ENCODE results near the gene RASAL2. TPM values are rescaled to one million over a fixed set of nuclear protein-coding genes. Genes with fewer than 3 reads are reported as not detected.

RASAL2 gene
- total and polyA plus RNA-seq, 2 of the 4 experiments (the other 2 are of a cell fraction): 13.1 to 20.6 TPM

- ChIA-PET POLR2A (ENCODE audit: unreplicated experiment) (no interaction called here), CTCF (interaction anchor here (0.7 kb wide), 1 partner anchor 44 kb away, joined by 3 read pairs; no protein-coding TSS in a partner anchor)
- no TSS peak for BruUV-seq (replicated peaks)
- ATAC-seq (ENCODE audit: low read depth) (no peak), DNase-seq (no peak)
- H2BK15ac ChIP-seq (ENCODE audit: low read depth, low read length): no peak overlapping the region
- no peak overlapping the region for H4K8ac ChIP-seq (ENCODE audit: low read depth in 2 of 2, low read length in 2 of 2)
- no peak overlapping the region for H2AK9ac ChIP-seq (replicated peaks; ENCODE audit: low read depth, low read length, poor library complexity)
- H2BK5ac ChIP-seq (ENCODE audit: low read depth, low read length, poor library complexity, severe bottlenecking): no peak overlapping the region
- H3K56ac ChIP-seq (ENCODE audit: extremely low read depth, insufficient read depth, low read length): no peak overlapping the region
- no peak overlapping the region for H3K27ac ChIP-seq (ENCODE audit: insufficient read depth, low read length)
- dilution Hi-C loops (cut with HindIII; ENCODE audit: low sequenced_read_pairs, unreplicated experiment) (no loop called here), intact Hi-C loops (cut with micrococcal nuclease) (no loop called here), in situ Hi-C loops (cut with MboI; ENCODE audit: low sequenced_read_pairs) (no loop called here)
- no peak overlapping the region for H4K91ac ChIP-seq (ENCODE audit: insufficient read depth, low read depth, low read length)
- TF ChIP-seq NFE2L2 (IDR thresholded peaks at IDR 0.05; ENCODE audit: low read depth, low read length) (no peak), MAZ (IDR thresholded peaks at IDR 0.05; ENCODE audit: borderline replicate concordance, low read depth, low read length) (no peak), MAFK (IDR thresholded peaks at IDR 0.05; ENCODE audit: low read depth, low read length) (no peak), MXI1 (IDR thresholded peaks at IDR 0.05; ENCODE audit: borderline replicate concordance, low read depth, low read length) (no peak), ELK1 (IDR thresholded peaks at IDR 0.05; ENCODE audit: borderline replicate concordance, low read depth, low read length) (no peak), CEBPB (IDR thresholded peaks at IDR 0.05; ENCODE audit: low read depth, low read length) (no peak), CTCF (conservative IDR thresholded peaks at IDR 0.05; ENCODE audit: low read depth, low read length) (no peak), RFX5 (IDR thresholded peaks at IDR 0.05; ENCODE audit: low read depth, low read length) (no peak), USF2 (IDR thresholded peaks at IDR 0.05; ENCODE audit: low read depth, low read length) (no peak), SMC3 (IDR thresholded peaks at IDR 0.05; ENCODE audit: low read depth, low read length) (no peak), CHD1 (IDR thresholded peaks at IDR 0.05; ENCODE audit: low read depth, low read length) (no peak), RAD21 (IDR thresholded peaks at IDR 0.05; ENCODE audit: low read length) (no peak), BHLHE40 (IDR thresholded peaks at IDR 0.05; ENCODE audit: low read depth, low read length) (no peak), POLR2A (IDR thresholded peaks at IDR 0.05; ENCODE audit: low read depth, low read length) (no peak)
- H4K5ac ChIP-seq (ENCODE audit: low read depth, low read length): no peak overlapping the region
- no peak overlapping the region for H2BK120ac ChIP-seq (ENCODE audit: low read depth, low read length)
- H3K4me2 ChIP-seq (ENCODE audit: low read depth, low read length): no peak overlapping the region
- H3K79me1 ChIP-seq (ENCODE audit: low read depth in 1 of 2, low read length in 2 of 2): no peaks in the 10 kb centered on the region
- peaks cover 5% of the 10 kb centered on the region; the same call in 1 of the 2 replicates for H3K27me3 ChIP-seq (ENCODE audit: control insufficient read depth, insufficient read depth, low read length)
- H3K18ac ChIP-seq (ENCODE audit: low read depth, low read length): no peak overlapping the region
- H3K9me3 ChIP-seq (ENCODE audit: control insufficient read depth, insufficient read depth, low read length): no peaks in the 10 kb centered on the region
- H2AK5ac ChIP-seq (ENCODE audit: low read depth, low read length): no peak overlapping the region
- no peaks in the 10 kb centered on the region for H3K9me1 ChIP-seq (ENCODE audit: insufficient read depth, low read length)
- WGBS, 2 experiments (ENCODE audit: extremely low coverage in 2 of 2, insufficient read length in 1 of 2): 89% methylated on average over 3 of the region's 4 CpGs; no CpG with 5 or more reads in 1 of the 2 experiments
- no peak overlapping the region for H2AFZ ChIP-seq (replicated peaks; ENCODE audit: low read length, poor library complexity)
- no peak overlapping the region for H2BK20ac ChIP-seq (ENCODE audit: low read depth, low read length)
- no peaks in the 10 kb centered on the region for H3K36me3 ChIP-seq (ENCODE audit: control insufficient read depth, insufficient read depth, low read length)
- no peak overlapping the region for H3K23ac ChIP-seq (ENCODE audit: low read depth, low read length)
- H3K9ac ChIP-seq (ENCODE audit: low read depth, low read length): no peak overlapping the region
- no peak overlapping the region for H3K14ac ChIP-seq (replicated peaks; ENCODE audit: low read depth, low read length)
- no peak overlapping the region for H3K4me3 ChIP-seq (ENCODE audit: insufficient read depth, low read depth, low read length)
- H4K20me1 ChIP-seq (ENCODE audit: insufficient read depth, low read length): no peaks in the 10 kb centered on the region
- no peak overlapping the region for H3K4ac ChIP-seq (ENCODE audit: low read depth, low read length)
- H3K4me1 ChIP-seq (ENCODE audit: control insufficient read depth, insufficient read depth, low read length): no peaks in the 10 kb centered on the region
Measured at GRCh38 chr1:178488393-178488792, 394.5 kb downstream of the RASAL2 start.
